Measurements from ENCODE around the gene BMPR2. TPM values are rescaled to one million over a fixed set of nuclear protein-coding genes. Genes with fewer than 3 reads are reported as not detected.
"Not testable (repeated sequence)": the region's sequence is repeated elsewhere in the genome, so short reads cannot be mapped to it uniquely, and the experiment has no call there.

BMPR2 gene
- total RNA-seq, 1 donor from 2014 or later, result 88.9 TPM

GRCh38 chr2:202530038-202530437 is 153.9 kb downstream of the BMPR2 start:
- no peak for DNase-seq (ENCODE audit: low spot score)
- H3K9me3 Mint-ChIP-seq (ENCODE audit: unreplicated experiment), result no peaks in the 10 kb centered on the region
- H3K36me3 Mint-ChIP-seq (ENCODE audit: low read depth, unreplicated experiment), result peaks cover 28% of the 10 kb centered on the region
- peaks cover 8% of the 10 kb centered on the region for H3K4me1 Mint-ChIP-seq (ENCODE audit: unreplicated experiment)
- TF ChIP-seq, protein P1, sequence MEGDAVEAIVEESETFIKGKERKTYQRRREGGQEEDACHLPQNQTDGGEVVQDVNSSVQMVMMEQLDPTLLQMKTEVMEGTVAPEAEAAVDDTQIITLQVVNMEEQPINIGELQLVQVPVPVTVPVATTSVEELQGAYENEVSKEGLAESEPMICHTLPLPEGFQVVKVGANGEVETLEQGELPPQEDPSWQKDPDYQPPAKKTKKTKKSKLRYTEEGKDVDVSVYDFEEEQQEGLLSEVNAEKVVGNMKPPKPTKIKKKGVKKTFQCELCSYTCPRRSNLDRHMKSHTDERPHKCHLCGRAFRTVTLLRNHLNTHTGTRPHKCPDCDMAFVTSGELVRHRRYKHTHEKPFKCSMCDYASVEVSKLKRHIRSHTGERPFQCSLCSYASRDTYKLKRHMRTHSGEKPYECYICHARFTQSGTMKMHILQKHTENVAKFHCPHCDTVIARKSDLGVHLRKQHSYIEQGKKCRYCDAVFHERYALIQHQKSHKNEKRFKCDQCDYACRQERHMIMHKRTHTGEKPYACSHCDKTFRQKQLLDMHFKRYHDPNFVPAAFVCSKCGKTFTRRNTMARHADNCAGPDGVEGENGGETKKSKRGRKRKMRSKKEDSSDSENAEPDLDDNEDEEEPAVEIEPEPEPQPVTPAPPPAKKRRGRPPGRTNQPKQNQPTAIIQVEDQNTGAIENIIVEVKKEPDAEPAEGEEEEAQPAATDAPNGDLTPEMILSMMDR (IDR thresholded peaks at IDR 0.05; ENCODE audit: unreplicated experiment), result no peak
- peaks cover 6% of the 10 kb centered on the region for H3K27me3 Mint-ChIP-seq (ENCODE audit: unreplicated experiment)
- no peak overlapping the region for H3K4me3 Mint-ChIP-seq (ENCODE audit: unreplicated experiment)
- peak overlapping the region; percentile 30 for H3K27ac Mint-ChIP-seq (ENCODE audit: unreplicated experiment)

GRCh38 chr2:202535290-202535689 is 159.2 kb downstream of the BMPR2 start:
- H3K9me3 Mint-ChIP-seq (ENCODE audit: unreplicated experiment); DNase-seq (ENCODE audit: low spot score): not testable (repeated sequence)
- H3K36me3 Mint-ChIP-seq (ENCODE audit: low read depth, unreplicated experiment), result peaks cover 24% of the 10 kb centered on the region

DNA sequence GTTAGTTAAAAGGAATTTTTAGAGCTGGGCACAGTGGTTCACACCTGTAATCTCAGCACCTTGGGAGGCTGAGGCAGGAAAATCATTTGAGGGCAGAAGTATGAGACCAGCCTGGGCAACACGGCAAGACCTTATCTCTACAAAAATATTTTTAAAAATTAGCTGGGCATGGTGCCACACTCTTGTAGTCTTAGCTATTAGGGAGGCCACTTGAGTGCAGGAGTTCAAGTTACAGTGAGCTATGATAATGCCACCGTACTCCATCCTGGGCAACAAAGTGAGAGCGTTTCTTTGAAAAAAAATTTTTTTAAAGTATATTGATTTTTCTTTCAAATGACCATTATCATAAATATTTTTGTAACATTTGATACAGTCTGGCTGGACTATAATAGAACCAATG is 165.0 kb downstream of the BMPR2 start:
- DNase-seq (ENCODE audit: low spot score), result no peak
- peaks cover 2% of the 10 kb centered on the region for H3K27me3 Mint-ChIP-seq (ENCODE audit: unreplicated experiment)
- peaks cover 9% of the 10 kb centered on the region for H3K36me3 Mint-ChIP-seq (ENCODE audit: low read depth, unreplicated experiment)
- TF ChIP-seq, protein P1 (IDR thresholded peaks at IDR 0.05; ENCODE audit: unreplicated experiment), result no peak
- no peaks in the 10 kb centered on the region for H3K4me1 Mint-ChIP-seq (ENCODE audit: unreplicated experiment)
- no peaks in the 10 kb centered on the region for H3K9me3 Mint-ChIP-seq (ENCODE audit: unreplicated experiment)
- no peak overlapping the region for H3K27ac Mint-ChIP-seq (ENCODE audit: unreplicated experiment)
- H3K4me3 Mint-ChIP-seq (ENCODE audit: unreplicated experiment), result no peak overlapping the region

More at GRCh38 chr2:202535290-202535689, 159.2 kb downstream of the BMPR2 start:
- H3K27ac Mint-ChIP-seq (ENCODE audit: unreplicated experiment); H3K4me1 Mint-ChIP-seq (ENCODE audit: unreplicated experiment); H3K27me3 Mint-ChIP-seq (ENCODE audit: unreplicated experiment); H3K4me3 Mint-ChIP-seq (ENCODE audit: unreplicated experiment): not testable (repeated sequence)

GRCh38 chr2:202542142-202542541 is 166.0 kb downstream of the BMPR2 start:
- no peak overlapping the region for H3K27ac Mint-ChIP-seq (ENCODE audit: unreplicated experiment)
- H3K27me3 Mint-ChIP-seq (ENCODE audit: unreplicated experiment), result peaks cover 2% of the 10 kb centered on the region
- H3K9me3 Mint-ChIP-seq (ENCODE audit: unreplicated experiment), result no peaks in the 10 kb centered on the region
- DNase-seq (ENCODE audit: low spot score), result no peak
- peaks cover 9% of the 10 kb centered on the region for H3K36me3 Mint-ChIP-seq (ENCODE audit: low read depth, unreplicated experiment)
- H3K4me1 Mint-ChIP-seq (ENCODE audit: unreplicated experiment), result no peaks in the 10 kb centered on the region
- no peak overlapping the region for H3K4me3 Mint-ChIP-seq (ENCODE audit: unreplicated experiment)
- TF ChIP-seq, protein P1 (IDR thresholded peaks at IDR 0.05; ENCODE audit: unreplicated experiment), result no peak

- DNase-seq (ENCODE audit: low spot score), result no peak
- Mint-ChIP-seq H3K27me3 (ENCODE audit: unreplicated experiment) (no peaks in the 10 kb centered on the region), H3K4me3 (ENCODE audit: unreplicated experiment) (no peak overlapping the region), H3K27ac (ENCODE audit: unreplicated experiment) (no peak overlapping the region), H3K9me3 (ENCODE audit: unreplicated experiment) (no peaks in the 10 kb centered on the region), H3K4me1 (ENCODE audit: unreplicated experiment) (no peaks in the 10 kb centered on the region), H3K36me3 (ENCODE audit: low read depth, unreplicated experiment) (peaks cover 10% of the 10 kb centered on the region)
- TF ChIP-seq, protein P1 (IDR thresholded peaks at IDR 0.05; ENCODE audit: unreplicated experiment), result no peak
Observed at GRCh38 chr2:202545523-202545922, 169.4 kb downstream of the BMPR2 start.

All from endothelial cell (in vitro differentiated cells).